C4-2B (cell line): Measurements from ENCODE around the gene SLC22A2.

Source experiments
- ZFX ChIP-seq: fragments of 450-650 bp; IDR thresholded peaks from 2 replicates; pipeline ENCODE4 v1.6.1; 2017
- TF ChIP-seq, protein P1 (sequence below): fragments of 450-650 bp; conservative IDR thresholded peaks from 2 replicates; pipeline ENCODE4 v1.5.1; 2017; ENCODE audit warnings: mild to moderate bottlenecking

DNA sequence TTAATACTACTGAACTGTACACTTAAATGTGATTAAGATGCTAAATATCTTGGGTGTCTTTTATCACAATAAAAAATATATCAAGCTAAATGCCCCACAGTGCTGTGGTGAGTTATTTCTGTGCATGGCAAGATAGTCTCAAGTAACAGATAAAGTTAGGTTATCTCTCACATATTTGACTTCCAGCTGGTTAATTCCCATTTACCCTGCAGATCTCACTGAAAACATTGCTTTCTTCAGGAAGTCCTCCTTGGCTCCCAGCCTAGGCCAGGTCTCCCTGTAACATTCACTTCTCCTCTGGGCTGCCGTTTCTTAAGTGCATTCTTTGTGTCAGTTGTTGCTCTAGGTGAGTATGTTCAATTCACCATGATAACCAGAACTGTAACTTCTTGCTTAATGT, 77.9 kb downstream of the SLC22A2 start:
- TF ChIP-seq, protein P1, sequence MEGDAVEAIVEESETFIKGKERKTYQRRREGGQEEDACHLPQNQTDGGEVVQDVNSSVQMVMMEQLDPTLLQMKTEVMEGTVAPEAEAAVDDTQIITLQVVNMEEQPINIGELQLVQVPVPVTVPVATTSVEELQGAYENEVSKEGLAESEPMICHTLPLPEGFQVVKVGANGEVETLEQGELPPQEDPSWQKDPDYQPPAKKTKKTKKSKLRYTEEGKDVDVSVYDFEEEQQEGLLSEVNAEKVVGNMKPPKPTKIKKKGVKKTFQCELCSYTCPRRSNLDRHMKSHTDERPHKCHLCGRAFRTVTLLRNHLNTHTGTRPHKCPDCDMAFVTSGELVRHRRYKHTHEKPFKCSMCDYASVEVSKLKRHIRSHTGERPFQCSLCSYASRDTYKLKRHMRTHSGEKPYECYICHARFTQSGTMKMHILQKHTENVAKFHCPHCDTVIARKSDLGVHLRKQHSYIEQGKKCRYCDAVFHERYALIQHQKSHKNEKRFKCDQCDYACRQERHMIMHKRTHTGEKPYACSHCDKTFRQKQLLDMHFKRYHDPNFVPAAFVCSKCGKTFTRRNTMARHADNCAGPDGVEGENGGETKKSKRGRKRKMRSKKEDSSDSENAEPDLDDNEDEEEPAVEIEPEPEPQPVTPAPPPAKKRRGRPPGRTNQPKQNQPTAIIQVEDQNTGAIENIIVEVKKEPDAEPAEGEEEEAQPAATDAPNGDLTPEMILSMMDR = no peak
- TF ChIP-seq ZFX = no peak
